SK-N-SH treated with all-trans-retinoic acid at 6 μM for 48 hours (cell line): ENCODE data around the gene TNIP1.

Experiments used
- ARNTL ChIP-seq: fragments of 450-650 bp; formaldehyde crosslinking; IDR thresholded peaks from 2 replicates; pipeline ENCODE4 v1.5.0; 2020; ENCODE audit warnings: low read depth, mild to moderate bottlenecking, moderate library complexity, borderline replicate concordance
- CSDC2 ChIP-seq: fragments of 250-450 bp; sonication (Bioruptor Pico); IDR thresholded peaks from 2 replicates; pipeline ENCODE4 v1.5.0; 2020; ENCODE audit warnings: mild to moderate bottlenecking, moderate library complexity
- ESRRG ChIP-seq: fragments of 250-450 bp; sonication (Bioruptor Pico); IDR thresholded peaks from 2 replicates; pipeline ENCODE4 v1.6.1; 2021; ENCODE audit warnings: mild to moderate bottlenecking
- ISL1 ChIP-seq: fragments of 250-450 bp; sonication (Bioruptor Pico); IDR thresholded peaks from 2 replicates; pipeline ENCODE4 v2.1.2; 2022; ENCODE audit warnings: mild to moderate bottlenecking, moderate library complexity
- OSR1 ChIP-seq: fragments of 250-450 bp; sonication (Bioruptor Pico); IDR thresholded peaks from 2 replicates; pipeline ENCODE4 v1.8.0; 2022; ENCODE audit warnings: moderate library complexity, mild to moderate bottlenecking, inconsistent platforms
- PATZ1 ChIP-seq: fragments of 250-450 bp; sonication (Bioruptor Pico); IDR thresholded peaks from 2 replicates; pipeline ENCODE4 v1.8.0; 2020; ENCODE audit warnings: mild to moderate bottlenecking, moderate library complexity, borderline replicate concordance
- RARB ChIP-seq: fragments of 250-450 bp; sonication (Bioruptor Pico); IDR thresholded peaks from 2 replicates; pipeline ENCODE4 v1.8.0; 2021; ENCODE audit warnings: mild to moderate bottlenecking, moderate library complexity
- ZC3H10 ChIP-seq: fragments of 250-450 bp; sonication (Bioruptor Pico); IDR thresholded peaks from 2 replicates; pipeline ENCODE4 v1.5.1; 2021; ENCODE audit warnings: mild to moderate bottlenecking, moderate library complexity
- ZFP3 ChIP-seq: fragments of 250-450 bp; sonication (Bioruptor Pico); IDR thresholded peaks from 2 replicates; pipeline ENCODE4 v1.5.0; 2020; ENCODE audit warnings: mild to moderate bottlenecking, moderate library complexity
- ZNF70 ChIP-seq: fragments of 450-650 bp; formaldehyde crosslinking; IDR thresholded peaks from 2 replicates; pipeline ENCODE4 v1.5.0; 2020; ENCODE audit warnings: mild to moderate bottlenecking, moderate library complexity
- TF ChIP-seq, protein P1 (sequence below): fragments of 250-450 bp; sonication (Bioruptor Pico); IDR thresholded peaks from 2 replicates; pipeline ENCODE4 v1.5.1; 2020; ENCODE audit warnings: low read depth, mild to moderate bottlenecking, moderate library complexity
- TF ChIP-seq, protein P2 (sequence below): fragments of 250-450 bp; sonication (Bioruptor Pico); IDR thresholded peaks from 2 replicates; pipeline ENCODE4 v1.5.1; 2021; ENCODE audit warnings: mild to moderate bottlenecking, moderate library complexity
- TF ChIP-seq, protein P3 (sequence below): fragments of 250-450 bp; sonication (Bioruptor Pico); IDR thresholded peaks from 2 replicates; pipeline ENCODE4 v1.8.0; 2021; ENCODE audit warnings: low read depth, mild to moderate bottlenecking, moderate library complexity, borderline replicate concordance
- TF ChIP-seq, protein P4 (sequence below): fragments of 250-450 bp; sonication (Bioruptor Pico); IDR thresholded peaks from 2 replicates; pipeline ENCODE4 v1.5.0; 2020; ENCODE audit warnings: mild to moderate bottlenecking, moderate library complexity

- TF ChIP-seq, protein P1, sequence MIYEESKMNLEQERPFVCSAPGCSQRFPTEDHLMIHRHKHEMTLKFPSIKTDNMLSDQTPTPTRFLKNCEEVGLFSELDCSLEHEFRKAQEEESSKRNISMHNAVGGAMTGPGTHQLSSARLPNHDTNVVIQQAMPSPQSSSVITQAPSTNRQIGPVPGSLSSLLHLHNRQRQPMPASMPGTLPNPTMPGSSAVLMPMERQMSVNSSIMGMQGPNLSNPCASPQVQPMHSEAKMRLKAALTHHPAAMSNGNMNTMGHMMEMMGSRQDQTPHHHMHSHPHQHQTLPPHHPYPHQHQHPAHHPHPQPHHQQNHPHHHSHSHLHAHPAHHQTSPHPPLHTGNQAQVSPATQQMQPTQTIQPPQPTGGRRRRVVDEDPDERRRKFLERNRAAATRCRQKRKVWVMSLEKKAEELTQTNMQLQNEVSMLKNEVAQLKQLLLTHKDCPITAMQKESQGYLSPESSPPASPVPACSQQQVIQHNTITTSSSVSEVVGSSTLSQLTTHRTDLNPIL (CRISPR knock-in tag), result no peak
- TF ChIP-seq, protein P2, sequence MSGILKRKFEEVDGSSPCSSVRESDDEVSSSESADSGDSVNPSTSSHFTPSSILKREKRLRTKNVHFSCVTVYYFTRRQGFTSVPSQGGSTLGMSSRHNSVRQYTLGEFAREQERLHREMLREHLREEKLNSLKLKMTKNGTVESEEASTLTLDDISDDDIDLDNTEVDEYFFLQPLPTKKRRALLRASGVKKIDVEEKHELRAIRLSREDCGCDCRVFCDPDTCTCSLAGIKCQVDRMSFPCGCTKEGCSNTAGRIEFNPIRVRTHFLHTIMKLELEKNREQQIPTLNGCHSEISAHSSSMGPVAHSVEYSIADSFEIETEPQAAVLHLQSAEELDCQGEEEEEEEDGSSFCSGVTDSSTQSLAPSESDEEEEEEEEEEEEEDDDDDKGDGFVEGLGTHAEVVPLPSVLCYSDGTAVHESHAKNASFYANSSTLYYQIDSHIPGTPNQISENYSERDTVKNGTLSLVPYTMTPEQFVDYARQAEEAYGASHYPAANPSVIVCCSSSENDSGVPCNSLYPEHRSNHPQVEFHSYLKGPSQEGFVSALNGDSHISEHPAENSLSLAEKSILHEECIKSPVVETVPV (CRISPR knock-in tag), result no peak
- TF ChIP-seq OSR1 (CRISPR knock-in tag) (no peak), PATZ1 (CRISPR knock-in tag) (no peak), ISL1 (CRISPR knock-in tag) (no peak), ESRRG (no peak), ZC3H10 (CRISPR knock-in tag) (no peak), CSDC2 (no peak), ZFP3 (CRISPR knock-in tag) (no peak), RARB (CRISPR knock-in tag) (no peak), ZNF70 (CRISPR knock-in tag) (no peak), ARNTL (CRISPR knock-in tag) (no peak)
- TF ChIP-seq, protein P3, sequence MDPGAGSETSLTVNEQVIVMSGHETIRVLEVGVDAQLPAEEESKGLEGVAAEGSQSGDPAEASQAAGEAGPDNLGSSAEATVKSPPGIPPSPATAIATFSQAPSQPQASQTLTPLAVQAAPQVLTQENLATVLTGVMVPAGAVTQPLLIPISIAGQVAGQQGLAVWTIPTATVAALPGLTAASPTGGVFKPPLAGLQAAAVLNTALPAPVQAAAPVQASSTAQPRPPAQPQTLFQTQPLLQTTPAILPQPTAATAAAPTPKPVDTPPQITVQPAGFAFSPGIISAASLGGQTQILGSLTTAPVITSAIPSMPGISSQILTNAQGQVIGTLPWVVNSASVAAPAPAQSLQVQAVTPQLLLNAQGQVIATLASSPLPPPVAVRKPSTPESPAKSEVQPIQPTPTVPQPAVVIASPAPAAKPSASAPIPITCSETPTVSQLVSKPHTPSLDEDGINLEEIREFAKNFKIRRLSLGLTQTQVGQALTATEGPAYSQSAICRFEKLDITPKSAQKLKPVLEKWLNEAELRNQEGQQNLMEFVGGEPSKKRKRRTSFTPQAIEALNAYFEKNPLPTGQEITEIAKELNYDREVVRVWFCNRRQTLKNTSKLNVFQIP (CRISPR knock-in tag), result no peak
- TF ChIP-seq, protein P4, sequence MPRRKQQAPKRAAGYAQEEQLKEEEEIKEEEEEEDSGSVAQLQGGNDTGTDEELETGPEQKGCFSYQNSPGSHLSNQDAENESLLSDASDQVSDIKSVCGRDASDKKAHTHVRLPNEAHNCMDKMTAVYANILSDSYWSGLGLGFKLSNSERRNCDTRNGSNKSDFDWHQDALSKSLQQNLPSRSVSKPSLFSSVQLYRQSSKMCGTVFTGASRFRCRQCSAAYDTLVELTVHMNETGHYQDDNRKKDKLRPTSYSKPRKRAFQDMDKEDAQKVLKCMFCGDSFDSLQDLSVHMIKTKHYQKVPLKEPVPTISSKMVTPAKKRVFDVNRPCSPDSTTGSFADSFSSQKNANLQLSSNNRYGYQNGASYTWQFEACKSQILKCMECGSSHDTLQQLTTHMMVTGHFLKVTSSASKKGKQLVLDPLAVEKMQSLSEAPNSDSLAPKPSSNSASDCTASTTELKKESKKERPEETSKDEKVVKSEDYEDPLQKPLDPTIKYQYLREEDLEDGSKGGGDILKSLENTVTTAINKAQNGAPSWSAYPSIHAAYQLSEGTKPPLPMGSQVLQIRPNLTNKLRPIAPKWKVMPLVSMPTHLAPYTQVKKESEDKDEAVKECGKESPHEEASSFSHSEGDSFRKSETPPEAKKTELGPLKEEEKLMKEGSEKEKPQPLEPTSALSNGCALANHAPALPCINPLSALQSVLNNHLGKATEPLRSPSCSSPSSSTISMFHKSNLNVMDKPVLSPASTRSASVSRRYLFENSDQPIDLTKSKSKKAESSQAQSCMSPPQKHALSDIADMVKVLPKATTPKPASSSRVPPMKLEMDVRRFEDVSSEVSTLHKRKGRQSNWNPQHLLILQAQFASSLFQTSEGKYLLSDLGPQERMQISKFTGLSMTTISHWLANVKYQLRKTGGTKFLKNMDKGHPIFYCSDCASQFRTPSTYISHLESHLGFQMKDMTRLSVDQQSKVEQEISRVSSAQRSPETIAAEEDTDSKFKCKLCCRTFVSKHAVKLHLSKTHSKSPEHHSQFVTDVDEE (CRISPR knock-in tag), result no peak
Observed at GRCh38 chr5:151098768-151099121, 17.9 kb upstream of the TNIP1 start.
